ENCODE measurements around the gene ASB17. TPM values are rescaled to one million over a fixed set of nuclear protein-coding genes. Genes with fewer than 3 reads are reported as not detected.
"Not testable (repeated sequence)": the region's sequence is repeated elsewhere in the genome, so short reads cannot be mapped to it uniquely, and the experiment has no call there.

ASB17 gene
- total RNA-seq, 1 donor from 2014 or later, result not detected

DNA sequence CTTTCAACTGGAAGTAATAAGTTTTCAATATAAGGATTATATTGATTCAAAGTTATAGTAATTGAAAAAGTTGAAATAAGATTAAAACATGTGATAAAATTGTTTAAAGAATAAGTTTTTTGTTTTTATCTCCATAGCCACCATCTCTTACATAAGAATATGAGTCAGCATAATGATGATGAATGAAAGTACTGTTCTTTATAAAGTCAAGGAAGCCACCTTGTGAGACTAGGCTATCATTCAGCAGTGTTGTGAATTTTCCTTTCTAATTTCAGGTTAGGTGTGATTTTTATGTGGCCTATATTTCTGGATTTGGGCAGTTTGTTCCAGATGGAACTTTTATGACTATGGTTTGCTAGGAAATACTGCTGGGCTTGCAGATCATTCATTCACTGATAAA, 22.4 kb upstream of the ASB17 start:
- peak; percentile 16 for DNase-seq (ENCODE audit: low read depth)
- H3K4me3 ChIP-seq (ENCODE audit: low read depth, low read length), result no peak overlapping the region
- TF ChIP-seq, protein P1, sequence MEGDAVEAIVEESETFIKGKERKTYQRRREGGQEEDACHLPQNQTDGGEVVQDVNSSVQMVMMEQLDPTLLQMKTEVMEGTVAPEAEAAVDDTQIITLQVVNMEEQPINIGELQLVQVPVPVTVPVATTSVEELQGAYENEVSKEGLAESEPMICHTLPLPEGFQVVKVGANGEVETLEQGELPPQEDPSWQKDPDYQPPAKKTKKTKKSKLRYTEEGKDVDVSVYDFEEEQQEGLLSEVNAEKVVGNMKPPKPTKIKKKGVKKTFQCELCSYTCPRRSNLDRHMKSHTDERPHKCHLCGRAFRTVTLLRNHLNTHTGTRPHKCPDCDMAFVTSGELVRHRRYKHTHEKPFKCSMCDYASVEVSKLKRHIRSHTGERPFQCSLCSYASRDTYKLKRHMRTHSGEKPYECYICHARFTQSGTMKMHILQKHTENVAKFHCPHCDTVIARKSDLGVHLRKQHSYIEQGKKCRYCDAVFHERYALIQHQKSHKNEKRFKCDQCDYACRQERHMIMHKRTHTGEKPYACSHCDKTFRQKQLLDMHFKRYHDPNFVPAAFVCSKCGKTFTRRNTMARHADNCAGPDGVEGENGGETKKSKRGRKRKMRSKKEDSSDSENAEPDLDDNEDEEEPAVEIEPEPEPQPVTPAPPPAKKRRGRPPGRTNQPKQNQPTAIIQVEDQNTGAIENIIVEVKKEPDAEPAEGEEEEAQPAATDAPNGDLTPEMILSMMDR (conservative IDR thresholded peaks at IDR 0.05; ENCODE audit: low read depth, low read length), result no peak

- TF ChIP-seq, protein P1 (conservative IDR thresholded peaks at IDR 0.05; ENCODE audit: low read depth, low read length), result no peak
- no peak overlapping the region for H3K4me3 ChIP-seq (ENCODE audit: low read depth, low read length)
- DNase-seq (ENCODE audit: low read depth), result peak; percentile 79
These were observed 21.3 kb upstream of the ASB17 start for GRCh38 chr1:75953461-75953860.

DNA sequence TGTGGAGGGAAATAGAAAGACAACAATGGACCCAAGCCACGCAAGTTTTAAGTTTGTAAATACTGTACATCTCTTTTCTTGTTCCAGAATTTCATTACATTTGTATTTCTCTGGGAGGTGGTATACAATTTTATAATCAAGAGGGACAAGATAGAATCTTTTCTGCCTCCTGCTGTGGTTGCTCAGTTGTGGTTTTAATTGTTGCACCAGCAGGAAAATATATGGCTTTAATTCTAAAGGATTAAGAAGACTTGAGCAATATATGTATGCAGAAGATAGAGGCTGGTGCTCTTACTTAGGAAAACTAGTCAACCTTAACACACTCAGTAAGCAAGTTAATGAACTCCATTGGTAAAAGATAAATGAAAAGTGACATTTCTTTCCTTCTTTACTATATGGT, 19.8 kb upstream of the ASB17 start:
- TF ChIP-seq, protein P1 (conservative IDR thresholded peaks at IDR 0.05; ENCODE audit: low read depth, low read length), result no peak
- H3K4me3 ChIP-seq (ENCODE audit: low read depth, low read length), result no peak overlapping the region
- DNase-seq (ENCODE audit: low read depth), result no peak

- TF ChIP-seq, protein P1 (conservative IDR thresholded peaks at IDR 0.05; ENCODE audit: low read depth, low read length), result no peak
- H3K4me3 ChIP-seq (ENCODE audit: low read depth, low read length), result no peak overlapping the region
- no peak for DNase-seq (ENCODE audit: low read depth)
These were observed 18.0 kb upstream of the ASB17 start for GRCh38 chr1:75950176-75950575.

DNA sequence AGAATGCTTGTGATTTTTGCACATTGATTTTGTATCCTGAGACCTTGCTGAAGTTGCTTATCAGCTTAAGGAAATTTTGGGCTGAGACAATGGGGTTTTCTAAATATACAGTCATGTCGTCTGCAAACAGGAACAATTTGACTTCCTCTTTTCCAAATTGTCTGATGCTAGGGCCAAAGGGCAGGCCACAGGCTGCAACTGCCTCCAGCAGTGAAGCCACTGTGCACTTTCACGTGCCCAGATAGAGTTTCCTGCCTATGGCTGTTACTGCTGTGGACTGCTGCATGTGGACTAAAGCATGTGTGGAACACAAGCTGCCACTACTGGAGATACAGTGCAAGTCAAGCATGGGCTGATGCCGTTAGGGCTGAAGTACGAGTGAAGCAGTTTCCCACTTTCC, 10.8 kb upstream of the ASB17 start:
- H3K4me3 ChIP-seq (ENCODE audit: low read depth, low read length); DNase-seq (ENCODE audit: low read depth): not testable (repeated sequence)

GRCh38 chr1:75937034-75937433, 4.8 kb upstream of the ASB17 start:
- TF ChIP-seq, protein P1 (conservative IDR thresholded peaks at IDR 0.05; ENCODE audit: low read depth, low read length), result no peak
- no peak for DNase-seq (ENCODE audit: low read depth)

DNA sequence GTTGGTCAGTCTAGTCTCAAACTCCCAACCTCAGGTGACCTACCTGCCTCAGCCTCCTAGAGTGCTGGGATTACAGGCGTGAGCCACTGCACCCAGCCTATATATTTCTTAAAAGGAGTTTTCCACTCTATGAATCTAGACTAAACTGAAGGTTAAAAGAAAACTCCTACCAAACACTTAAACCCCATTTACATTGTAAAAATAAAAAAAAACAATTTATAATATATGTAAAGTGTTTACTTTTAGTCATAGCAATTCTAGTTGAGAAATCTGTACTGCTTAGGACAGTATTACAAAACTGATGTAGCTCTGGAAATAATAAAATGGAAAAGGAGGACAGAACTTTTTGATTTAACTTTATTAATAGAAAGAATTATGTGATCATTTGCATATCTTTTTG, 9.5 kb downstream of the ASB17 start:
- TF ChIP-seq, protein P1 (conservative IDR thresholded peaks at IDR 0.05; ENCODE audit: low read depth, low read length), result no peak
- DNase-seq (ENCODE audit: low read depth), result no peak

More at GRCh38 chr1:75937034-75937433, 4.8 kb upstream of the ASB17 start:
- no peak overlapping the region for H3K4me3 ChIP-seq (ENCODE audit: low read depth, low read length)

GRCh38 chr1:75916834-75917233, 15.4 kb downstream of the ASB17 start:
- H3K4me3 ChIP-seq (ENCODE audit: low read depth, low read length), result no peak overlapping the region
- no peak for DNase-seq (ENCODE audit: low read depth)
- TF ChIP-seq, protein P1 (conservative IDR thresholded peaks at IDR 0.05; ENCODE audit: low read depth, low read length), result no peak

More for the DNA sequence above, 9.5 kb downstream of the ASB17 start:
- no peak overlapping the region for H3K4me3 ChIP-seq (ENCODE audit: low read depth, low read length)
